Measurements from ENCODE around the gene ABCB1.

ABCB1 gene

DNA sequence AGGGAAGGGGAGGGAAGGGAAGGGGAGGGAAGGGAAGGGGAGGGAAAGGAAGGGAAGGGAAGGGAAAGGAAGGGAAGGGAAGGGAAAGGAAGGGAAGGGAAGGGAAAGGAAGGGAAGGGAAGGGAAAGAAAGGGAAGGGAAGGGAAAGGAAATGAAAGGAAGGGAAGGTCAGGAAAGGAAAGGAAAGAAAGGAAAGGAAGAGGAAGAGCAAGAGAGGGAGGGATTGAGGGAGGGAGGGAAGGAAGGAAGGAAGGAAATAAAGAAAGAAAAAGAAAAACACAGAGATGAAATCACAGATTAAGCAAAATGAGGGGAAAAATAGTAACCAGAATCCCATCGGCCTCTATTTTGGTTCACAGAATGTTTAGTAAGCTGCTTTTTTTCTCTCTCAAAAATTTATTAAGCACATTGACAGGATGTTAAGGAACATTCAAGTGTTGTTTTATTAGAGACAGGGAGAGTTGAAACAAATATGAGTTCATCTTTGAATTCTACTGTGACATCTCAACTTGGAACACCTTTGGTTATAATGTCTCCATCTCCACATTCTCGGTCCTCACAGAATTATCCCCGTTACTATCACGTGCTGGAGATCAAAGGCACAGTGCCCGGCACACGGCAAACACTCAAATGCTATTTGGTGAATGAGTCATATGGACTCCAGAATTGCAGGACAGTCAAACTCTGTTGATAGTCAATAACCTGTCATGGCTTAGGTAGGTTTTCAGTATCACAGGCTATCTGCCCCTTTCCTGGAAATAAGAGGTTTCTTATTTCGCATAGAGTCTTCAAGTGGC, 52.4 kb downstream of the ABCB1 start:
- no peaks in the 10 kb centered on the region for H3K36me3 ChIP-seq (ENCODE audit: insufficient read depth, low read length)
- 98% methylated on average over 7 of the region's 7 CpGs for WGBS
- no peaks in the 10 kb centered on the region for H3K4me1 ChIP-seq (ENCODE audit: insufficient read depth, low read length)
- H3K4me3 ChIP-seq (ENCODE audit: low read length): no peak overlapping the region
- no peaks in the 10 kb centered on the region for H3K27me3 ChIP-seq (ENCODE audit: insufficient read depth, low read length)
- no peaks in the 10 kb centered on the region for H3K9me3 ChIP-seq (ENCODE audit: insufficient read depth, low read depth, low read length)
- no peak overlapping the region for H3K9ac ChIP-seq (ENCODE audit: low read depth, low read length)
- H3K27ac ChIP-seq (ENCODE audit: low read depth, low read length): no peak overlapping the region

DNA sequence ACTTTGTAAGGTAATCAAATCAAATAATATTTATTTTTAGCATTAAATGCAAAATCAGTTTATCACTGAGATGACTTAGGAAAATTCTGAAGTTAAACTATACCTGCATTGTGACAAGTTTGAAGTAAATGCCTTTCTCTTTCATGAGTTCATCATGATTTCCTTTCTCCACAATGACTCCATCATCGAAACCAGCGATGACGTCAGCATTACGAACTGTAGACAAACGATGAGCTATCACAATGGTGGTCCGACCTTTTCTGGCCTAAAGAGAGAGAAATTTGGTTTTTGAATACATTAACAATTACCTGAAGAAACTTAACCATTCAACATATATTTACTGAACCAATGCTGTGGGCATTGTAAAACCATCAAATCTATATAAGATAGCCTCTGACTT, 54.9 kb downstream of the ABCB1 start:
- H3K9ac ChIP-seq (ENCODE audit: low read depth, low read length): no peak overlapping the region
- no peaks in the 10 kb centered on the region for H3K27me3 ChIP-seq (ENCODE audit: insufficient read depth, low read length)
- H3K36me3 ChIP-seq (ENCODE audit: insufficient read depth, low read length): no peaks in the 10 kb centered on the region
- H3K4me1 ChIP-seq (ENCODE audit: insufficient read depth, low read length): no peaks in the 10 kb centered on the region
- 97% methylated on average over 6 of the region's 6 CpGs for WGBS
- no peak overlapping the region for H3K27ac ChIP-seq (ENCODE audit: low read depth, low read length)
- H3K9me3 ChIP-seq (ENCODE audit: insufficient read depth, low read depth, low read length): no peaks in the 10 kb centered on the region
- no peak overlapping the region for H3K4me3 ChIP-seq (ENCODE audit: low read length)

DNA sequence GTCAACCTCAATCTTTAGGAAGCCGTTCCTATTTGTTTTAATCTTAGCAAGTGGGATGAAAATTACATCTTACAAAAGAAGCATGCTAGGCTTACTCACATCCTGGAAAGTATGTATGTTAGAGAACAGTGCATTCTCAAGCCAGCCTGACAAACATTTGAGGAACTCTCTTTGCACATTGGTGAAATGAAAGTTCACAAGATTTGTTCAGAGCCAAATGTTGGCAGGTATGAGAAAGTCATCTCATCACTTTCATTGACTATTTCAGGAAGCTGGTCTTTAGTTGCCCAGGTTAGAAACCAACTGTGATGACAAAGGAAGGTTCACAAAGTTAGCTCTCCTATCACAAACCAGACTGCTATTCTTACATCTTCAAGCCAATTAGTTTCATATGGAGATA, 57.1 kb downstream of the ABCB1 start:
- Histone ChIP-seq H3K4me3 (ENCODE audit: low read length) (no peak overlapping the region), H3K36me3 (ENCODE audit: insufficient read depth, low read length) (no peaks in the 10 kb centered on the region), H3K27me3 (ENCODE audit: insufficient read depth, low read length) (no peaks in the 10 kb centered on the region), H3K9ac (ENCODE audit: low read depth, low read length) (no peak overlapping the region), H3K27ac (ENCODE audit: low read depth, low read length) (no peak overlapping the region), H3K4me1 (ENCODE audit: insufficient read depth, low read length) (no peaks in the 10 kb centered on the region), H3K9me3 (ENCODE audit: insufficient read depth, low read depth, low read length) (no peaks in the 10 kb centered on the region)
- no CpG with 5 or more reads among the region's 1 CpG for WGBS

DNA sequence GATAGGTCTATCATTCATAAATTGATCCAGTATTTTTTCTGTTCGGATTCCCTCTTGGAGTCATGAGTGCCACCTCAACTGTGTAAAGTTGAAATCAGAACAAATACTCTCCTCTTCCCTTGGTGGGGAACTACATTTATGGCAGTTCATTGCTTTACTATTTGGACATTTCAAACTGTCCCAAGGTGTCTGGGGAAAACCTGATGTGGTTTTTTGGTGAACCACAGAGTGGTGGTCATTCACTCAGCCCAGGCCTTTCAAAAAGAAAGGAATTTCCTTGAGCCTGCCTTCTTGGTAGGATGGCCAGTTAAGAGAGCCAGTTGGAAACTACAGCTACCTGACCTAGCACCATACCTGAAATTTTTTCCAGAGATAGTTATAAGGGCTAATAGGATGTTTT, 59.0 kb downstream of the ABCB1 start:
- H3K4me3 ChIP-seq (ENCODE audit: low read length): no peak overlapping the region
- 86% methylated on average over 1 of the region's 1 CpG for WGBS
- no peaks in the 10 kb centered on the region for H3K4me1 ChIP-seq (ENCODE audit: insufficient read depth, low read length)
- no peak overlapping the region for H3K27ac ChIP-seq (ENCODE audit: low read depth, low read length)
- no peaks in the 10 kb centered on the region for H3K27me3 ChIP-seq (ENCODE audit: insufficient read depth, low read length)
- no peaks in the 10 kb centered on the region for H3K9me3 ChIP-seq (ENCODE audit: insufficient read depth, low read depth, low read length)
- H3K9ac ChIP-seq (ENCODE audit: low read depth, low read length): no peak overlapping the region
- H3K36me3 ChIP-seq (ENCODE audit: insufficient read depth, low read length): no peaks in the 10 kb centered on the region

DNA sequence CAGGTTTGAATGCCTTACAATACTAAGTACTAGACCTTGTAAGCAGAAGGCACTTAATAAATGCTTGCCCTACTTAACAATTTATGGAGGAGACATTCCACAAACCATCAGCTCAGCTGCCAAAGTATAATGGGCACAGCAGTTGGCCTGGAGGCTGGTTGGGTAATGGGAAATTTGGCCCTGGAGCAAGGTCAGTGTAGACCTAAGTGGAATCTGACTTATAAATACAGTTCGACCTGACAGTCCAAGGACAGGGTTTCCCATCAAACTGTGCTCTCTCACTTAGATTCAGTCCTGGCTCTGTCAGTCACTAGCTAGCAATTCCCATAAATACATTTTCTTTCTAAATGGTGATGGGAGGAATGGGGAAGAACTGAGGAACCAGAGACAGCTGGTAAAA, 62.6 kb downstream of the ABCB1 start:
- no peaks in the 10 kb centered on the region for H3K36me3 ChIP-seq (ENCODE audit: insufficient read depth, low read length)
- 93% methylated on average over 1 of the region's 1 CpG for WGBS

DNA sequence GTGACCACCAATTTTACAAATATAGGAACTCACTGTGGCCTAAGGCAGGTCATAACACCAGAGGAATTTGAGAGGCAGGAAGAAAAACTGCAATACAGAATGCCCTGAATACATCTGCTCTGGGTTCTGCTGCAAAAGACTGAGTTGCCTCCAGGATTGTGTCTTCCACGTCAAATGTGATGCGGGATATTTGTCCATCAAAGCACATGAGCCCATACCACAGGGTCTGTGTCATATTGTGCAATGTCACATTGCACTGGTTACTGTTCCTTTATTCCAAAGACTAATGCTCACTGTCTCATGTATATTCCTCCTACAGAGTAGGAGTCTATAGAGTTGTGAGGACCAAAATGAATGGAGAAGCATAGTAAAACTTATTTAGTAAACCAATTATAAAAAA, 66.6 kb downstream of the ABCB1 start:
- Histone ChIP-seq H3K9me3 (ENCODE audit: insufficient read depth, low read depth, low read length) (no peaks in the 10 kb centered on the region), H3K36me3 (ENCODE audit: insufficient read depth, low read length) (no peaks in the 10 kb centered on the region), H3K9ac (ENCODE audit: low read depth, low read length) (no peak overlapping the region), H3K4me1 (ENCODE audit: insufficient read depth, low read length) (no peaks in the 10 kb centered on the region), H3K4me3 (ENCODE audit: low read length) (no peak overlapping the region), H3K27ac (ENCODE audit: low read depth, low read length) (no peak overlapping the region), H3K27me3 (ENCODE audit: insufficient read depth, low read length) (no peaks in the 10 kb centered on the region)
- 89% methylated on average over 2 of the region's 2 CpGs for WGBS

More for the DNA sequence above, 62.6 kb downstream of the ABCB1 start:
- Histone ChIP-seq H3K9me3 (ENCODE audit: insufficient read depth, low read depth, low read length) (no peaks in the 10 kb centered on the region), H3K4me3 (ENCODE audit: low read length) (no peak overlapping the region), H3K9ac (ENCODE audit: low read depth, low read length) (no peak overlapping the region), H3K27ac (ENCODE audit: low read depth, low read length) (no peak overlapping the region), H3K27me3 (ENCODE audit: insufficient read depth, low read length) (no peaks in the 10 kb centered on the region), H3K4me1 (ENCODE audit: insufficient read depth, low read length) (no peaks in the 10 kb centered on the region)

DNA sequence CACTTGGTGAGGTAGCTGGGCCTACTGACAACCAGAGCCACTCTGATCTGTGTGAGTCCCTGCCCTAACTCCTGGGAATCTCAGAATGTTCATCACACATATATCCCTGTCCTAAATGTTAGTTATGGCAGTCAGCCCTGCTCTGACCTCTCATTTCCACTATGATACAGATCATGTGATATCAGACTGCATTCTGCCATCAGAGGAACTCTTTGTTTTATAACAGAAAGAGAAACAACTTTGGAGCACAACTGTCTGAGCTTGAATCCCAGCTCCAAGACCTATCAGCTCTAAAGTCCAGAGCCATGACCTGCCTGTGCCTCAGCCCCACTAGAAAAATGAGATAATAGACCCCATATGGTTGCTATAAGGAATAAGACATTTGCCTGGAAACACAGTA, 70.6 kb downstream of the ABCB1 start:
- Histone ChIP-seq H3K27me3 (ENCODE audit: insufficient read depth, low read length) (no peaks in the 10 kb centered on the region), H3K27ac (ENCODE audit: low read depth, low read length) (no peak overlapping the region), H3K4me1 (ENCODE audit: insufficient read depth, low read length) (no peaks in the 10 kb centered on the region), H3K36me3 (ENCODE audit: insufficient read depth, low read length) (no peaks in the 10 kb centered on the region), H3K4me3 (ENCODE audit: low read length) (no peak overlapping the region), H3K9me3 (ENCODE audit: insufficient read depth, low read depth, low read length) (no peaks in the 10 kb centered on the region), H3K9ac (ENCODE audit: low read depth, low read length) (no peak overlapping the region)

DNA sequence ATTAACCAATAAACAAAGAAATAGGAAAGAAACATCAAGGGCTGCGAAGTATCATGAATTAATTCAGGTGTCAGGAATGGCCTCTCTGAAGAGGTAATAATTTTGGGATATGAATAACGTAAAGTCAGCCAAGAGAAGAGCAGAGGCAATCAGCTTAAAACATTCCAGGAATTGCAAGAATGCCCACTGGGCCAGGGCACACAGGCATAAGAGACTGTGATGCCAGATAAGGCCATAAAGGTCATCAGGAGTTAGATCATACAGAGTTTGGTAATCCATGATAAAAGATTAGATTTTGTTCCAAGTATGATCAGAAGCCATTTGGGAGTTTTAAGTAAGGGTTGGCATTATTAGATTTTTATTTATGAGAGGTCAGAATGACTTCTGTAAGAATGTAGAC, 72.0 kb downstream of the ABCB1 start:
- Histone ChIP-seq H3K9me3 (ENCODE audit: insufficient read depth, low read depth, low read length) (no peaks in the 10 kb centered on the region), H3K27me3 (ENCODE audit: insufficient read depth, low read length) (no peaks in the 10 kb centered on the region), H3K4me1 (ENCODE audit: insufficient read depth, low read length) (no peaks in the 10 kb centered on the region), H3K36me3 (ENCODE audit: insufficient read depth, low read length) (no peaks in the 10 kb centered on the region), H3K9ac (ENCODE audit: low read depth, low read length) (no peak overlapping the region), H3K27ac (ENCODE audit: low read depth, low read length) (no peak overlapping the region), H3K4me3 (ENCODE audit: low read length) (no peak overlapping the region)
- WGBS: 87% methylated on average over 2 of the region's 2 CpGs

DNA sequence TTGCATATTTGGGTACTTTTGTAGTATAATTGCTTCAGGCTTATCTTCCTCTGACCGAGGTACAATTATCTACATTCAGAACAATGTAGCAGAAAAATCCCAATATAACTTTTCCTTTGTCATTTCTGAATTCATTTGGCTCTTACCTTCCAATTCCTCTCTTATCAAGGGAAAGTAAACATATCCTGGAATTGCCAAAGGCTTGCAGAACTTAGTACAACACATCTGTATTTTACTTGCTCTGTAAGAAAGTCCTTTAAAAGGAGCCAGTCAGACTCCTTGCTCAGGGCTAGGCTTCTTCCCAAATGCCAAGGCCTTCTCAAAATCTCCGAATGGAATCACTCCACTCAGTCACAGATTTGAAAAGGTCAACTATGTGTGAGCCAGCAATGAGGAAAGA, 81.9 kb downstream of the ABCB1 start:
- no peaks in the 10 kb centered on the region for H3K9me3 ChIP-seq (ENCODE audit: insufficient read depth, low read depth, low read length)
- 88% methylated on average over 2 of the region's 2 CpGs for WGBS
- H3K27me3 ChIP-seq (ENCODE audit: insufficient read depth, low read length): no peaks in the 10 kb centered on the region
- H3K27ac ChIP-seq (ENCODE audit: low read depth, low read length): no peak overlapping the region
- H3K4me1 ChIP-seq (ENCODE audit: insufficient read depth, low read length): no peaks in the 10 kb centered on the region; the same call in 1 of the 2 replicates
- H3K9ac ChIP-seq (ENCODE audit: low read depth, low read length): no peak overlapping the region
- H3K36me3 ChIP-seq (ENCODE audit: insufficient read depth, low read length): no peaks in the 10 kb centered on the region
- no peak overlapping the region for H3K4me3 ChIP-seq (ENCODE audit: low read length)

DNA sequence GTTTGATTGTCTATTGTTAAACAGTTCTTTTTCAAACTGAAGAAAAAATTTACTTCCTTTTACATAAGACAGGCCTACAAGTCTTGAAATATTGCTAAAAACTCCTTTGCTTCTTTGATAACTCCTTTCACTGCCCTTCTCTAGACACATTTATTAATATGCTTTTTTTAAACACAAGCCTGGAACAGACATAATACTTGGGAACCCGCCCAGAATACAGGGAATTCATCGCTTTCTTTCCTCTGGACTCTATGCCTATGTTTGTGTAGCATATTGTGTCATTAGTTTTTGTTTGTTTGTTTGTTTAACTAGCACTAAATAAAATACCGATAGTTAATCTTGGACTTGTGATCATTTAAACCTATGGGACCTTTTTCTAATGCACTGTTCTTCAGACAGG, 82.8 kb downstream of the ABCB1 start:
- H3K4me3 ChIP-seq (ENCODE audit: low read length): no peak overlapping the region
- H3K4me1 ChIP-seq (ENCODE audit: insufficient read depth, low read length): no peaks in the 10 kb centered on the region; the same call in 1 of the 2 replicates
- H3K9me3 ChIP-seq (ENCODE audit: insufficient read depth, low read depth, low read length): no peaks in the 10 kb centered on the region
- WGBS: 96% methylated on average over 3 of the region's 3 CpGs
- H3K36me3 ChIP-seq (ENCODE audit: insufficient read depth, low read length): no peaks in the 10 kb centered on the region
- H3K9ac ChIP-seq (ENCODE audit: low read depth, low read length): no peak overlapping the region
- no peaks in the 10 kb centered on the region for H3K27me3 ChIP-seq (ENCODE audit: insufficient read depth, low read length)
- no peak overlapping the region for H3K27ac ChIP-seq (ENCODE audit: low read depth, low read length)

DNA sequence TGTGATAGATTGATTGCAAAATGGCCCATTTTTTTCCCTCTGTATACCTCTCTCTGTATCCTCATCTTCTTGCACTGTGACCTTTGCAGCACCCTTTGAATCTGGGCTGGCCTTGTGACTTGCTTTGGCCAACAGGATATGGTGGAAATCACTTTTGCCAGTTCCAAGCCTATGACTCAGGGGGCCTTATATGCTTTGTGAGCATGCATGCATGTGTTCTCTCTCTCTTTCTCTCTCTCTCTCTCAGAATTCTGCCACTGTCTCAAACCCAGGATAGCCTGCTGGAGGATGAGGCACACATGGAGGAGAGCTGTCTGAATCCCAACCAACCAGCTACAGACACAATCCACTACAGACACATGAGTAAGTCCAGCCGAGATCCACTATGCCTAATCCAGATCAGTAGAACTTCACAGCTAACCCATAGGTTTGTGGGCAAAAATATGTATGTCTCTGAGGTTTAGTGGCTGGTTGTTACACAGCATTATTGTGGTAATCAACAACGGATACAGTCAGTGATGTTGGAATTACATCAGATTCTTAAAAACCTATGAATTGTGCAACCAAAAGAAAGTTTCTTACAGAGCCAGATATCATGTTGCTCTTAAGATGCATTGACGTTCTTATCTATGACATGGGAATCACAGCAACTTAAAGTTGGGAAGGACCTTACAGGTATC, 83.4 kb downstream of the ABCB1 start:
- Histone ChIP-seq H3K9ac (ENCODE audit: low read depth, low read length) (no peak overlapping the region), H3K4me1 (ENCODE audit: insufficient read depth, low read length) (no peaks in the 10 kb centered on the region; the same call in 1 of the 2 replicates), H3K27me3 (ENCODE audit: insufficient read depth, low read length) (no peaks in the 10 kb centered on the region), H3K27ac (ENCODE audit: low read depth, low read length) (no peak overlapping the region), H3K4me3 (ENCODE audit: low read length) (no peak overlapping the region), H3K9me3 (ENCODE audit: insufficient read depth, low read depth, low read length) (no peaks in the 10 kb centered on the region), H3K36me3 (ENCODE audit: insufficient read depth, low read length) (no peaks in the 10 kb centered on the region)
- WGBS: 91% methylated on average over 3 of the region's 3 CpGs
